Hepatocyte (in vitro differentiated cells): ENCODE data around the gene AKT1.

Source experiments
- CTCF ChIP-seq: fragments of 200-600 bp; sonication (generic); IDR thresholded peaks from 2 replicates; pipeline ENCODE4 v1.5.1; 2016; ENCODE audit warnings: antibody characterized with exemption, mild to moderate bottlenecking; ENCODE audit not compliant: poor library complexity
- EZH2 ChIP-seq: fragments of 200-600 bp; sonication (generic); IDR thresholded peaks from 2 replicates; pipeline ENCODE4 v1.6.1; 2016; ENCODE audit warnings: antibody characterized with exemption, mild to moderate bottlenecking, borderline replicate concordance
- EZH2phosphoT487 ChIP-seq: fragments of 200-600 bp; sonication (generic); IDR thresholded peaks from one replicate; pipeline ENCODE4 v1.6.1; 2018; ENCODE audit warnings: antibody characterized with exemption, mild to moderate bottlenecking, low read depth, moderate library complexity; ENCODE audit not compliant: unreplicated experiment, severe bottlenecking

- TF ChIP-seq CTCF (no peak), EZH2phosphoT487 (no peak), EZH2 (no peak)
These were observed 30.0 kb downstream of the AKT1 start for GRCh38 chr14:104765517-104765916.
